GM19043 (cell line): ENCODE results near the gene GASK1A.
"Not testable (repeated sequence)": the region's sequence is repeated elsewhere in the genome, so short reads cannot be mapped to it uniquely, and the experiment has no call there.

Source experiments
- ATAC-seq: cut with Tn5 transposase; IDR thresholded peaks from one replicate; pipeline ENCODE4 v1.9.1; 2021; ENCODE audit warnings: low read depth; ENCODE audit not compliant: unreplicated experiment

Gene GASK1A

DNA sequence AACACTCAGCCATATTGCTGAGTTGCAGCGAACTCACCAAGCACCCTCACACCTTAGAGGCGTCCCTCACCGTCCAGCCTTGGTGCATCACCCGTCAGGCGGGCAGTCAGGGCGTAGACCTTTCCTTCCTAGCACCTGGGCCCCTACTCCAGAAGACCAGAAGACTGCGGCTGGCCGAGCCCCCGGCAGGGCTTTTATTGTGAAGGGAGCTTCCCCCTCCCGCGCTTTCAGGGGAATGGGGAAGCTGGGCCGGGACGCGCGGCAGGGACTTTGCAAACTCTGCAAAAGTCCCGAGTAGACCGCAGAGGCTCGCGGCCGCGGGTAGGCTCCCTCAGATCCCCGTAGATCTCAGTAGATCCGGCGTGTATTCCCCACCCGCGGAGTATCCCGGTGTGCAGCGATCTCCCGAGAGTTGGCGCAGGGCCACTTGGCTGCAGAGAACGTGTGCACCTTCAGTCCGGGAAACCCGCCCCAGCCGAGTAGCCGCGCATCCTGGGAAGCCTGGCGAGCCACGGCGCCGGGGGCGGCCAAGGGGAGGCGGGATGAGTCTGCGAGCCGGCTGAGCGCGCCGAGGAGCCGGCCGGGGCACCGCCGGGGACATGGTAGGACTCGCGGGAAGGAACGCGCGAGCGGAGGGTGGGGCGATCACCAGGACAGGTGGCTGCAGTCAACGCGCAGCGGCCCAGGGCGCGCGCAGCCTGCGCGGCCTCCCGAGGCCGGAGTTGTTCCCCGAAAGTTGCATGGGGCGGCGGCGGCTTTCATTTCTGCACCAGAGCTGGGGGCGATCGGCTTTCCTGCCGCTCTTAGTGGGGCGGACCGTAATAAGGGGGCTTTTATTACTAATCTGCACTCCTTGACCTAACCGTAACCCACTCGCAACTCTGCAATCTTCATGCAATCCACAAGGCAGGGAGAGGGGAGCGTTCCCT, at the start of gene GASK1A:
Gene GASK1A, plus strand, starts transcription at position 268 of the 929 bp plus-strand sequence. Its CDS starts 332 bp downstream, at position 600.
- ATAC-seq, result no peak

- no peak for ATAC-seq
Measured at GRCh38 chr3:42934111-42934510, 45.0 kb upstream of the GASK1A start.

GRCh38 chr3:42934910-42935309, 44.2 kb upstream of the GASK1A start:
- ATAC-seq, result no peak

DNA sequence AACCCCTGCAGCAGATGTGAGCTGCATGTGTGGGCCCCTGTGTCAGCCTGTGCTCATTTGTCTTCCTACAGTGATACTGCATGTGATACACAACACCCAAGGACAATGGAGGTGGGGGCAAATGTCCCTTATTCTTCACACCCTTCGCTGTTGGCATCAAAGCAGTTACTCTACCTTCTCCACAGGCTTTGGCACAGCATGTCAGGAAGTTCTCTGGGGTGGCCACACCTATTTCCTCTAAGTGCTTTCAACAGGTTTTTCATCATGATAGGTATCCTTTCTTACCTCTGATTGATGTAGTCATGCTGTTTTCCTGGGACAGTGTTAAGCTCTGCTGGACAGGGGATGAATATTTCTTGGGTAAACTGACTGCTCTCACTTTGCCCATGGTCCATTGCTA, 43.6 kb upstream of the GASK1A start:
- ATAC-seq, result no peak

- no peak for ATAC-seq
Measured at GRCh38 chr3:42936157-42936981, 42.7 kb upstream of the GASK1A start.

GRCh38 chr3:42937334-42937733, 41.8 kb upstream of the GASK1A start:
- ATAC-seq, result no peak

- ATAC-seq, result no peak
Measured at GRCh38 chr3:42942693-42943092, 36.4 kb upstream of the GASK1A start.

DNA sequence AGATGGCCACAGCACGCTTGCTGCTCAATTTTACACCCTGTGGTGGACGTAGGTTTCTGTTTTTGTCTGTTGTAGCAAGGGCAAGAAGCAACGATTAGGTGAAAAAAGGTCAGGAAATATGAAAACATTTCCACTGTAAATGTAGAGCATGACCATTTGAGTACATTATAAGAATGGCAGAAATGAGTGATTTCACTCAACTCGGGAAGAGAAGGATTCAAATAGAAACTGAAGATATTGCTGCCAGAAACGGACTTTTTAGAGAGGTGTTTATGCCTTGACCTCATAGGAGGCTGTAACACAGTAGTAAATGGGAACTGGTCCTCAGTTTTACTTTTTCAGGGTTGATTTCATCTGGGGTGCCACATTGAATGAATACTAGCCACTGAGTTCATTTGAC, 33.1 kb upstream of the GASK1A start:
- ATAC-seq, result no peak

GRCh38 chr3:42957573-42957972, 21.5 kb upstream of the GASK1A start:
- ATAC-seq, result no peak

GRCh38 chr3:42960282-42960681, 18.8 kb upstream of the GASK1A start:
- ATAC-seq, result no peak

- no peak for ATAC-seq
Measured at GRCh38 chr3:42960786-42961185, 18.3 kb upstream of the GASK1A start.

DNA sequence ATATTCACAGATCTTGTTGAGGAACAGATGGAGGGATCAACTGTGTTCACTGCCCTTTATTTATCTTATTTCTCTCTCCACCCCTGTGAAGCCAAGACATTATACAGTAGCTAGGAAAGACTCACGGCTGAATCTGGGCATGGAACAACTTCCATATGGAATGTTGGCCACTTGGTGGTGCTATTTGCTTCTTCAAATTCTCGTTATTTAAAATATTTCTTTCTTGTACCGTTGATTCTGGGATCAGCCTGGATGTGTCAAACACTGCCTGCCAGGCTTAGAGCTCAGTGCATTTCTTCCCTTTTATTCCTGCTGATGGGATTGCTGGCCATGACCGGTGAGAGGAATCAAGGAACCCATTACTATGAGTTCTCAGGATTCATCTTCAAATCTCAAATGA, 17.5 kb upstream of the GASK1A start:
- ATAC-seq, result no peak

DNA sequence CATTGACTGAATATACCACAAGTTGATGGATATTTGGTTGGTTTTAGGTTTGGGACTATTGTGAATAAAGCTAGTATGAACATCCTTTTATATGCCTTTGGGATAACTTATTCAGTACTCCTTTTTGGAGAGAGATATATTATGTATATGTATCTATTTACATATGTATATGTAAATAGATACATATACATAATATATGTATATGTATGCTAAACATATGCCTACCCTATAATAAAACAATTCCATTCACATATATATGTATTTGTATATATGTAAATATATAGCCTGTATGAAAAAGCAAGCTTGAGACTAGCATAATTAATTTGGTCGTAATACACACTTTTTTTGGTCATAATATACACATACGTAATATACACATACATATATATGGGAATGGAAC, 15.8 kb upstream of the GASK1A start:
- ATAC-seq, result no peak

DNA sequence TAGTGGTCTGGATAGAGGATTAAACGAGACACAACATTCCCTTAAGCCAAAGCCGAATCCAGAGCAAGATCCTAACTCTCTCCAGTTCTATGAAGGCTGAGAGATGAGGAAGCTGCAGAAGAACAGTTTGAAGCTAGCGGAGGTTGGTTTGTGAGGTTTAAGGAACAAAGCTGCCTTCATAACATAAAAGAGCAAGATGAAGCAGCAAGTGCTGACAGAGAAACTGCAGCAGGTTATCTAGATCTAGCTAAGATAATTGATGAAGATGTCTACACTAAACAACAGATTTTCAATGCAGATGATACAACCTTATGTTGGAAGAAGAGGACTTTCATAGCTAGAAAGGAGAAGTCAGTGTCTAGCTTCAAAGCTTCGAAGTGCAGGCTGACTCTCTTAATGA, 14.8 kb upstream of the GASK1A start:
- no peak for ATAC-seq

DNA sequence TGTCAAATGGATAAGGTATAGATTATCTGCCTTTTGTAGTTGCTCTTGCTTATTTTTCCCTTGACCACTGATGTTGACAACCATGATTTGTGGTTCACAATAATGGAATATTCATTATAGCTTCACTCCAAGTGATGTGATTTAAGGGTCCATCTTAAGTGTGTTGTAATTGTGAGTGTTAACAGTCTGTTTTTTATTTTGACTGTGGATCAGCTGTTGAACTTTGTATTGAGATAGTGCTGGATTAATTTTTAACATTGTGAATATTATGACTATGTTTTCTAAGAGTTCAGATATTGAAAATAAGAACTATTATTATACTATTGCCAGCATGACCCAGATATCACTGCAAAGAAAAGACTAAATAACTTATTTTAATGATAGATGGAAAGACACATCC, 8.6 kb upstream of the GASK1A start:
- ATAC-seq, result no peak

DNA sequence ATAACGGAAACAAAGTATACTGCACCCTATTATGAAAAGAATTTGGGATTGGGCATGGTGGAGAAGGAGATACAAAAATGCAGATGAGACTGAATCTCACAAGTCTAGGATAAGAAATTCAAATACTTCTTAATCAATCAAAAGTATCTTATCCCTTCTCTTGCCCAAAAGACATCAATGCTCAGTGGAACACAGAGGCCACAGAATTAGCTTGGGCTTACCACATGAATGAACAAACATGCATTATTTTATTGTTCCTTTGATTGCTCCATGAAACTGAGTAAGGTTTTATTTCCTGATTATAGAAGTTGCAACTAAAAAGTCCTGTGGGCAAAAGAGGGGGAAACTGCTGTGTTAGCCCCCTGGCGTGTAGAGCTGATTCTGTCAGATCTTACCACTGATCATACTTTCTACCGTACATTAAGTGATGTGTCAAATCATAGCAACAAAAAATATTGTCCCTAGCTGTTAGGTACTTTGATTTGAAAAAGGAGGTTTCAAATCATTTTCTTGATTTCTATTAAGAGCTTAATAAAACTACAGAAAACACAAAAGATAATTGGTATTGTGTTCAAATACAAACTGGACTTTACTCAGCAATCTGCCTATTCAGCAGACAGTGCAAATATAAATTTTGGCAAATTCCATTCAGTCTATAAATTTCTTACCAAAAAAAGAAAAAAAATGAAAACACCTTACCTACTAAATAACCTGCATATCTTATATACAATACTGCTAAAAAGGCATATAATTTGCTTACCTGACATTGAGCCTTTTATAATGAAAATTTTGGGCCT, 7.9 kb upstream of the GASK1A start:
- no peak for ATAC-seq

- ATAC-seq, result not testable (repeated sequence)
Measured at GRCh38 chr3:42974906-42975305, 4.2 kb upstream of the GASK1A start.

- ATAC-seq, result no peak
Measured at GRCh38 chr3:42975456-42975855, 3.7 kb upstream of the GASK1A start.

DNA sequence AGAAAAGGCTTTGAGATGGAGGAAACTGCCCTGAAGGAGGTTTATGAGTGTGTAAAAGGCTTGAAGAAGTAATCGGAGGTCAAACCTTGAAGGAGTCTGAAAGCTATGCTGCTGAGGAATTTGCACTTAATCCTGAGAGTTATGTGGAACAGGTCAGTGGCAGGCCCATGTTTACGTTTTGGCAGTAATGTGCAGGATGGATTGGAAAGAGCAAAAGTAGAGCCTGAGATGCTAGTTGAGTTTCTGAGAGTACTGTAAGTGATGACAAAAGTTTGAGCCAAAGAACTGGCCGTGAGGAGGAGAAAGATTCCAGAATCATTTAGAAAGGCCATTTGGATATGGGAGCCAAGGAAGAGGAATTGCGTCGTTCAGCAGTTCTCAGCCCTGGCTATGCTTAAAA, 3.2 kb upstream of the GASK1A start:
- no peak for ATAC-seq

DNA sequence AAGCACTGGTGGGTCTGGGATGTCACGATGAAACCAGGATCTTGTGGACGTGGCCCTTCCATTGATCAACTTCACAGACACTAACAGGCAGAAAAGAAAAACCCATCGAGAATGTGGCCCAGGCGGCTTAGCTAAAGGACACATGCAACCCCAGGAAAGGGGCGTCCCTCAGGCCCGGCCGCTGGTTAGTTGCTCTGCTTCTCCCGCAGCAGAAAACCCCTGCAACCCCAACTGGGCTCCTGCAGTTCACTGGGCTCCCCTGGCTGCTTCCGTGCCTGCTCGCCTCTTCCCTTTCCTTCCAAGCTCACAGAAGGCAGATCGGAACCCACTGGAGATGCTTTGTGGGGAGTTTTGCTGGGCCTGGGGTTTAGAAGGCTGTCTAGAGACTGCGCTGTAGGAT, 1.1 kb downstream of the GASK1A start:
- ATAC-seq, result no peak

- ATAC-seq, result no peak
Measured at GRCh38 chr3:42980909-42981308, 1.8 kb downstream of the GASK1A start.
